Lower lobe of right lung (tissue), 2 donors: ENCODE measurements around the gene RGN. TPM values are rescaled to one million over a fixed set of nuclear protein-coding genes. Genes with fewer than 3 reads are reported as not detected.

Experiments used
- ATAC-seq, 2 donors: fragments of 200-7000 bp; cut with Tn5 transposase; one replicate each; pipeline ENCODE4 v1.9.1; 2020 to 2022; ENCODE audit warnings: mild to moderate bottlenecking in 2 of 2, moderate library complexity in 2 of 2
- DNase-seq: peaks from one replicate; pipeline ENCODE4 v3.0.0-alpha.2; 2020
- H3K27ac ChIP-seq: fragments of 200-600 bp; one replicate; pipeline ENCODE4 v1.8.0; 2022
- H3K27me3 ChIP-seq: fragments of 200-600 bp; one replicate; pipeline ENCODE4 v1.8.0; 2022; ENCODE audit warnings: low read depth
- H3K36me3 ChIP-seq: fragments of 200-600 bp; one replicate; pipeline ENCODE4 v1.8.0; 2022; ENCODE audit warnings: mild to moderate bottlenecking
- H3K4me1 ChIP-seq: fragments of 200-600 bp; one replicate; pipeline ENCODE4 v1.8.0; 2022
- H3K4me3 ChIP-seq: fragments of 200-600 bp; one replicate; pipeline ENCODE4 v1.8.0; 2022; ENCODE audit warnings: mild to moderate bottlenecking
- H3K9me3 ChIP-seq: fragments of 200-600 bp; one replicate; pipeline ENCODE4 v1.8.0; 2022
- CTCF ChIP-seq: fragments of 200-600 bp; IDR thresholded peaks from one replicate; pipeline ENCODE4 v1.8.0; 2022; ENCODE audit warnings: antibody characterized with exemption, mild to moderate bottlenecking
- intact Hi-C: fragments of 100-400 bp; cut with DNase I; formaldehyde crosslinking; loops from one replicate; pipeline ENCODE4 v1.11.0; 2022
- total RNA-seq: library from RNA; stranded (reverse); fragmentation: NEBNext Ultra II Directional; extraction: Animal tissue kit (Norgen Biotek cat#: 25700); gene quantifications from one replicate; pipeline ENCODE4 v1.2.1, GENCODE V29; 2021
- donor health status: DM: no; HTN: yes; CAD: no; lungs with severe emphysema.

The RGN gene
- total RNA-seq, 1 donor from 2014 or later: 11.9 TPM

- ATAC-seq (no peak), DNase-seq (no peak)
- Histone ChIP-seq H3K36me3 (no peaks in the 10 kb centered on the region), H3K4me1 (no peaks in the 10 kb centered on the region), H3K27me3 (no peaks in the 10 kb centered on the region), H3K9me3 (no peaks in the 10 kb centered on the region), H3K4me3 (no peak overlapping the region), H3K27ac (no peak overlapping the region)
- no peak for TF ChIP-seq CTCF
- intact Hi-C loops: no loop called here
These were observed 2.6 kb downstream of the RGN start for GRCh38 chrX:47080915-47081236.

- H3K36me3 ChIP-seq: no peaks in the 10 kb centered on the region
- no peak overlapping the region for H3K27ac ChIP-seq
- no peaks in the 10 kb centered on the region for H3K27me3 ChIP-seq
- TF ChIP-seq CTCF: no peak
- intact Hi-C loops: no loop called here
- H3K4me3 ChIP-seq: no peak overlapping the region
- ATAC-seq (no peak), DNase-seq (no peak)
- H3K4me1 ChIP-seq: no peaks in the 10 kb centered on the region
- H3K9me3 ChIP-seq: no peaks in the 10 kb centered on the region
These were observed 13.0 kb downstream of the RGN start for GRCh38 chrX:47091149-47091775.

GRCh38 chrX:47093248-47093647 lies 15.0 kb downstream of the RGN start:
- peak; percentile 25 for TF ChIP-seq CTCF
- DNase-seq (no peak), ATAC-seq (no peak)

GRCh38 chrX:47093860-47094259 lies 15.6 kb downstream of the RGN start:
- ATAC-seq: no peak
- Histone ChIP-seq H3K27ac (no peak overlapping the region), H3K27me3 (no peaks in the 10 kb centered on the region), H3K36me3 (no peaks in the 10 kb centered on the region), H3K9me3 (no peaks in the 10 kb centered on the region), H3K4me1 (no peaks in the 10 kb centered on the region), H3K4me3 (no peak overlapping the region)
- no peak for TF ChIP-seq CTCF
- intact Hi-C loops: no loop called here
- DNase-seq: no peak

More at GRCh38 chrX:47093248-47093647, 15.0 kb downstream of the RGN start:
- Histone ChIP-seq H3K4me3 (no peak overlapping the region), H3K27me3 (no peaks in the 10 kb centered on the region), H3K4me1 (no peaks in the 10 kb centered on the region), H3K9me3 (no peaks in the 10 kb centered on the region), H3K27ac (no peak overlapping the region), H3K36me3 (no peaks in the 10 kb centered on the region)
- intact Hi-C loops: no loop called here

- H3K27ac ChIP-seq: no peak overlapping the region
- DNase-seq (no peak), ATAC-seq (no peak)
- no peak for TF ChIP-seq CTCF
- H3K9me3 ChIP-seq: no peaks in the 10 kb centered on the region
- no peaks in the 10 kb centered on the region for H3K27me3 ChIP-seq
- H3K4me1 ChIP-seq: no peaks in the 10 kb centered on the region
- no peak overlapping the region for H3K4me3 ChIP-seq
- intact Hi-C loops: no loop called here
- no peaks in the 10 kb centered on the region for H3K36me3 ChIP-seq
These were observed 18.8 kb downstream of the RGN start for GRCh38 chrX:47097018-47097417.
